NCI-H1694 treated with DMSO at 0.1 percent for 48 hours (cell line): ENCODE measurements around the gene TSKU.
"Not testable (repeated sequence)": the region's sequence is repeated elsewhere in the genome, so short reads cannot be mapped to it uniquely, and the experiment has no call there.

Source experiments
- DNase-seq: peaks from one replicate; lab custom pipeline; 2025; lab: John Stamatoyannopoulos, UW

The TSKU gene

DNA sequence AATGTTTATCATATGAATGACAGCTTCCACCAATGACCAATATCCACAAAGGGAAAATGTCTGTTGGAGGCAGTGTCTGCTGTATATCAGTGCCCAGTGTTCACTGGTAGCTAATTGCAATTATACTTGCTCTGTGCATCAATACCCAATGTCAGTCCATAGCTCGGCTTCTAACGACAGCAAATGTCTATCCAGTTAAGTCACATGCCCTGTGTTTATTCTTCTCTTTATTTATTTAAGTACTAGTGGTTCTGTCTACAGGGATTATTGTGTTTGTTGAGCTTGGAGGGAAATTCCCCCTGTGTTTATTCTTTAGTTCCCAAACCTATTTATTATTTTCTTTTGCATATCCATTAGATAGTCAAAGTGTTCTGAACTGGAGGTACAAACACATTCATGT lies 18.6 kb downstream of the TSKU start:
- DNase-seq: no peak

DNA sequence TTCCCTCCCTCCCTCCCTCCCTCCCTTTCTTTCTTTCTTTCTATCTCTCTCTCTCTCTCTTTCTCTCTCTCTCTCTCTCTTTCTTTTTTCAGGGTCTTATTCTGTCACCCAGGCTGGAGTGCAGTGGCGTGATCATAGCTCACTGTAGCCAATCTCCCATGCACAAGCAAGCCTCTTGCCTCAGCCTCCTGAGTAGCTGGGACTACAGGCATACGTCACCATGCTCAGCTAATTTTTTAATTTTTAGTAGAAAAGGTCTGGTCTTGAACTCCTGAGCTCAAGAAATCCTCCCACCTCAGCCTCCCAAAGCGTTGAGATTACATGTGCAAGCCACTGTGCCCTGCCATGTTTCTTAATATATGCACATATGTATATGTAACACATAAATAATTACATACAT lies 19.0 kb downstream of the TSKU start:
- no peak for DNase-seq

DNA sequence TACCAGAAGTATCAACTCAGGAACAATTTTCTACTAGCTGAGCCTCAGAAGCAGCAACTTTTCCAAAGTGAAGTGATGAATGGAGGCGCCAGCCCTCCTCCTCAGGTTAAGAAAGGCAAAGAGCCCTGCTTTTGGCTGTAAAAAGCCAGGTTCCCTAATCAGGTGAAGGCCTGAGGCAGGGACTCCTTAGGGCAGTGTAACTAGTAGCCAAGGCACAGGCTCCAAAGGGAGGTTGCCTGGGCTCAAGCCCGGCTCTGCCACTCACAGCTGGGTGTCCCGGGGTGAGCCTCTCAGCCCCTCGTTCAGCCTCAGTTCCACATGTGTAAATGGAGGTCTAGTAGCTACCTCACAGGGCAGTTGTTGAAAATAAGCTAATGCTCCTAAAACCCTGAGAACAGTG lies 19.5 kb downstream of the TSKU start:
- DNase-seq: no peak

DNA sequence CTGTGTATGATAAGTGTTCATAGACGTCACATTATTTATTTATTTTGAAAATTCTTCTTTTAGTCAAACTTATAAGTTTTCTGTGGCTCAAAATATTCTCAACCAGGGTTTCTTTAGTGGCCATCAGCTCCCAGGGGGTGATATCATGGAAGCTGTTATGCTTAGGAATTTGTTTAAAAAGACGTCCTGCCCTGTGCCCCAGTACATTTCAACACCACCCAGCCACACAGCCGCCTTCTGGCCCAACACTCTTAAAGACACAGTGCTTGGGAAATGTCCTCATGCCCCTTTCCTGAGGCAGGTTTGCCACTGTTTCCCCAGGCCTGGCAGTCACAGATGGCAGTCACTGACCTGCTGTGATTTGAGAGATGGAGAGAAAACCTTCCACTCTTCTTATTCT lies 19.9 kb downstream of the TSKU start:
- no peak for DNase-seq

DNA sequence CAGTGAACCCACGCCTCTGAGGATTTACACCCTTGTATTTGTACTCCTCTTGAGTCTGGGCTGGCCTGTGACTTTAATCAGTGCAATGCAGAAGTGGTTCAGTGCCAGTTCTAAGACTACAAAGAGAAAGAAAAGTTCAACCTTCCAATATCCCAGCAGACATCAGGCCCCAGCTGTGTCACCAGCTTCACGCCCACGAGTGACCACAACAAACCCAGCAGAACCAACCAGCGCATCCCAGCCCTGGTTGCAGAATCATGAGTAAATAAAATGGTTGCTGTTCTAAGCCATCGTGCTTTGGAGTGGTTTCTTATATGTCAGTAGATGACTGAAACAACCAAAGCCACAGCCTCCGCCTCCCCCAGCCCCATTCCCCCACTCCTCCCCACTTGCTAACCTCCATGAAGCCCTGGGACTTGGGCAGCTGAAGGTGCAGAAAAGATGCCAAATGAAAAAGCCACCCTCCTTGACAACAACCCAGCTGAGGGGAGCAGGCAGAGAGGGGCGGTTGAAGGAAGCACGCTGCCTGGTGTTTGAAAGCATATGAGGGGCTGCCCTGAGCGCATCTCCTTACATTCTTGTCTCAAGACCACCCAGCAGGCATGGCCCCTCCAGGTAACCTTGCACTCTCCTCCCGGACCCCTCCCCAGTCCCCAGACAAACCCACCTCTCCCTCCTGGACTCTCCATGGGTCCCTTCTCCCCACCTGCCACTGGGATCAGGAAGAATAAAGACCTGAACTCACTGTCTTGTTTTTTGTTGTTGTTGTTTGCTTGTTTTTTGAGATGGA lies 20.9 kb downstream of the TSKU start:
- no peak for DNase-seq

DNA sequence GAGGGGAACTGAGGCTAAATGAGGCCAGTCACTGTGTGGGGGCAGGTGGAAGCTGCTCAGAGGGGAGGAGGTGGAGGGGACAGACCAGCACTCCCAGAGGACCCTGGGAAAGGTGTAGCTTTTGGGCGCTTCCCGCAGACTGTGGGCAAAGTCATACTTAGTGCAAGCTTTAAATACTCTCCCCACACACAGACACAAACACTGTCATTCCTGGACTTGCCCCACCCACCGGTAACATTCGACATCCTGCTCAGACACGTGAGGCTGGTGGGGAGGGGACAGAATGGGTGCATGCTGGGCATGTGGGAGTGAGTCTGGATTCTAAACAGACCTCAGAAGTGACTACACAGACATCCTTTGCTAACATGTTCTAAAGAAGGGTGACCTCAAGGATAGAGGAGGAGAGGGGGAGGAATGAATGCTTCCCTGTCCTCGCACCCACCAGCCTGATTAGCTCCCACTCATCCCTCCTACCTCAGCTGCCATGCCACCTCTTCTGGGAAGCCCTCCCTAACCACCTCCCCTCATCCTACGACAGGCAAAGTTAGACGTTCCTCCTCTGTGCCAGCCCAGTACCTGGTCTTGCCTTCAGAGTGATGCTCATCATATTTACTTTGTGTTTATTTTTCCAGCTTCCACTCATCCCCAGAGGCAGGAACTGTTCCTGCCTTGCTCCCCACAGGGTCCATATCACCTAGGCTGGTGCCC lies 22.2 kb downstream of the TSKU start:
- DNase-seq: no peak

DNA sequence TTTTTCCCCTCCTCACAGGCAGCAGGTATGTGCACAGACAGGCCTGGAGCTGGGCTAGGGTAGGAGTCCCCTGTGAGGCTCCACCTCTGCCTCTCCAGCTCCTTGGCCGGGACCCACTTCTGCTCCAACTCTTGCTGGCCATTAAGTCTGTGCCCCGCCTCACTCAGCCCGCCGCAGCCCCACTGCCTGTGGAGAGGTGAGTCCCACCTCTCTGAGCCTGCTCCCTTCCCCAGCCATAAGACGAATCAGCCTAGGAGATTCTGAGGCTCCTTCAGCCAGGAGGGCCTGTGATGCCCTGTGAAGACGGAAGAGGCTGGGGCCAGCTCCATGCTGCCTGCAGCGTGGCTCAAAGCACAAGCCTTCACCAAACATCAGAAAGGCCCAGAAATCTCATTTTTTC lies 23.0 kb downstream of the TSKU start:
- no peak for DNase-seq

DNA sequence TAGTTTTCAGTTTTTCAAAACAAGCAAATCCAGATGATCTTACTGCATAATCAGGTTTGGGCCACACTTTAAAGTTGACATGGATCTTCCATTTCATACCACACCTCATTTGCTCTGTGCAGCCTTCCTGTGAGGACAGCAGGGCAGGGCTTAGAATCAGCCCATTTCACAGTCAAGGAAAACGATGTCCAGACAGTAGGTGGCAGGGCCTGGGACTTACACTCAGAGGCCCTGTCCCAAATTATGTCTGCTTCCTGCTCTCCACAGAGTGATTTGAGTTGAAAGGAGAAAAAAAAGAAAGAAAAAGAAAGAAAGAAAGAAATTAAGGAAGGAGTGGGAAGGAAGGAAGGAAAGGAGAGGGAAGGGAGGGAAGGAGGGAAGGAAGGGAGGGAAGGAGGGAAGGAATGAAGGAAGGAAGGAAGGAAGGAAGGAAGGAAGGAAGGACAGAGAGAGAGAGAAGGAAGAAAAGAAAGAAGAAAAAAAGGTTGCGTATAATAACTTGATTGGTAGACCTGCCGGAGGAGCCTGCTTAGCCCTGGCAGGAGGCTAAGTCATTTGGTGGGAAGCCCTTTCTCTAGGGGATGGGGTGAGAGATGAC lies 23.6 kb downstream of the TSKU start:
- no peak for DNase-seq

DNA sequence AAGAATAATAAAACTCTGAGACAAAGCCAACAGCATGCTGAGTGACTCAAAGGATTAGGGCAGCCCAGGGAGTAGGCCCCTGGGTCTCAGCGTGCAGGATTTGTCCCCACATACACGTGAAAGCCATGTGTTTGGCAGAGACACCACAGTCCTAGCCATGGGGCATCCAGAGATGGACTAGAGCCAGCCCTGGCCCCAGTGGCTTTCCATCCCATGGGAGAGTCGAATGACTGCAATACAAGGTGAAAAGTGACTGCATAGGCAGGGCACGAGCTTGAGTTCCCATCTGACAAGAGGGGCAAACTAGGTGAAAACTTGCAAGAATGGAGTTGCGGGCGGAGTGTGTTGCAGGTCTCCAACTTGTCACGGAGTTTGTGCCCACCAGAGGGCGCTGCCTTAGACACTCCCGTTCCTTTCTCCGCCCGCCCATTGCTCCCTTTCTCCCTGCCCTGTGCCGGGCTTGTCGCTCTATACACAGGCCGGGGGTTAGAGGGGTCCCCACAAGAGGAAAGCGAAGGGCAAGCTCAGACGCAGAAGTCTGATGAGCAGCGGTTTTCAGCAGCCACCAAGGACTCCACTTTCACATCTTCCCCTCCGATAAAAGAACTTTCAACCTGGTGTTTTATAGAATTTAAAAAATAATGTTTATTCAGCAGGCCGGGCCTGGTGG lies 24.2 kb downstream of the TSKU start:
- peak; percentile 64 for DNase-seq

DNA sequence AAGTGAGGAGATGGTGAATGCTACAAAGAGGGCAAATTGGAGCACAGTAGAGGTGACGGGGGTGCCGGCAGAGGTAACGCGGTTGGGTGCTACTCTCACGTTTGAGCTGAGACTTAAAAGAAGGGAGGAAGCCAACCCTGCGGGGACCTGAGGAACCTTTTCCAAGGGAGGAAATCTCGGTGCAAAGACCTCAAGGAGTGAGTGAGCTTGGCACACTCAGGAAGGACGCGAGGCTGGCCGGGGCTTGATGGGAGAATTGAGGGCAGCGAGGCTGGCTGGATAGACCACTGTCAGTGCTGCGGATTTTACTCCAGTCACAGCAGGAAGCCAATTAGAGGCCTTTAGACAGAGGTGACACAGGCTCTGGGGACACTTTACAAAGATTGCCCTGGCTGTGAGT lies 25.0 kb downstream of the TSKU start:
- no peak for DNase-seq

DNA sequence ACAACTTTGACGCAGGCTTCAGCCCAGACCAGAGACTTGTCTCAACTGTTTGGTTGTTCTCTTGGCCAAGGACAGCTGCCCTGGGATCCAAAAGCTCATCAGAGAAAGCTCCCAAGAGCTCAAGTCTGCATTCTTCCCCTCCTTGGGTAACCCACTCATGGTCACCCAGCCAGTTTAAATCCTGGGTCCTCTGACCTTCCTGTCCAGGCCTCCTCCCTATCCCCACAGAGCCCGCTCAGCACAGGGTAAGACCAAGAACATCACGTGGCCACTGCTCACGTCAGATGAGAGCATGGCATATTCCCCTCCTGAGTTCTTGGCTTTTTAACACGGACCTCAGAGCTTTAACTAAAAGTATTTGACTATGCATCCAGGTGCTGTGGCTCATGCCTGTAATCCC lies 25.8 kb downstream of the TSKU start:
- DNase-seq: no peak

DNA sequence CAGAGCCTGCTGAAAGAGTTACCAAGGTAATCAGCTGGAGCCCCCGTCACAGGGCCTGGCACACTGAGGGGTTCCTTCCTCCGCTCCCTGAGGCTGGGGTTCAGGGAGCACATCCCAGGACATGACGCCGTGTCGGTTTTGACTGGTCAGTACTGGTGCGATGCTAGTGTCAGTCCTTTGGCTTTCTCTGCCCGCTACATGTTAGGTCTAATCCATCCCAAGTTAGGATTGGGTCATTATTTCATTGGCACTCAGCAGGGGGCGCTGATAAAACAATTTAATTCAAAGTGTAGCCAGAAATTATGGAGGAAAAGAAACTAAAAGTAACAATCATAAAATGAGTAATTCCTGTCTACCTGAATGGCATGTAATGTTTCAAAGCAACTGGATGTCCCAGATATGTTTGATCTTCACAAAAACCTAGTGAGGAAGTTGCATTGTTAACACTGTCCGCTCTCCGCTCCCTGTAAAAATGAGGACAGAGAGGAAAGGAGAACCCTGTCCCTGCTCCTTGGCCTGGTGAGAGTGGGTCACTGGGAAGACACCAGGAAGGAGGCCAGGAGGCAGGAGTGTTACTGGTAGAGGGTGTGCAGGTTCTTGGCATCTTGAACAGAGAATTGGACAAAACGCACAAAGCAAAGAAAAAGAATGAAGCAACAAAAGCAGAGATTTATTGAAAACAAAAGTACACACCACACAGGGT lies 27.1 kb downstream of the TSKU start:
- DNase-seq: peak; percentile 22

DNA sequence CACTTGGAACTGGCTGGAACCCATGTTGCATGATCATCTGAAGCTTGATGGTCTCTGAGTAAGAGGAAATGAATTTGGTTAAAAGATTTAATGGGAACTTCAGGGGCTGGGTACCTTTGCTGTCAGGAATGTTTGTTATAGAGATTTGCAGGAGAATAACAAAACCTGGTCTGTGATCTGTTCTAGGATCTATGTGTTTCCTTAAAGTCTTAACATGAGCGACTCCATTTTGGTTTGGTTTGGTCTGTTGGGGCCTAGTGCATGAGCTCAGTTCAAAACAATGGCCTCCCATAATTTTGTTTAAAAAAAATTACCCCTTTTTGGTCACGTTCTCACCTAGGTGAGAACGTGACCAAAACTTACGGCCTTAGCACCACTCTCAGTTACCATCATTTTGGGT lies 28.1 kb downstream of the TSKU start:
- DNase-seq: no peak

DNA sequence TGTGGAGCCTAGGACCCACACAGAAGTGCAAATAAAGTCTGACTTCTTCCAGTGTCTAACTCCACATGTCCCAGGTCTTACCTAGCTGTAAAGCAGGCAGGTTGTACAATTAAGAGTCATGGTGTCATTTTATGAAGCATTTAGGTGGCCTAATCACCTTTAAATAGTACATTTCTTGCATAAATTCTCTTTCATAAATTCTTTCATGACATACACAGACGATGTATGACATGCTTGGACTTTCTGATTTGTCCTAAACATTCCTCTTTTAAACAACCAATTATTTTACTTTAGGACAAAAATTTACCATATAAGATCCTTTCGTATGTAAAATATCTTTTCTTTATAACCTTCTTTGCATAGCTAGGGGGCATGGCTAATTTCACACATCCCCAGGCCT lies 31.3 kb downstream of the TSKU start:
- DNase-seq: no peak

DNA sequence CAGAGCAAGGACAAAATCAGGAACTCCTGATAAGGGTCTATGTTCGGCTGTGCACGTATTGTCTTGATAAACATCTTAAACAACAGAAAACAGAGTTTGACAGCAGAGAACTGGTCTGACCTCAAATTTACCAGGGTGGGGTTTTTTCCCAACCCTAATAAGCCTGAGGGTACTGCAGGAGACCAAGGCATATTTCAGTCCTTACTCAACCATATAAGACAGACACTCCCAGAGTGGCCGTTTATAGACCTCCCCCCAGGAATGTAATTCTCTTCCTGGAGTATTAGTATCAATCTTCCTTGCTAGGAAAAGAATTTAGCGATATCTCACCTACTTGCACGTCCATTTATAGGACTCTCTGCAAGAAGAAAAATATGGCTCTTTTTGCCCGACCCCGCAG lies 32.5 kb downstream of the TSKU start:
- DNase-seq: not testable (repeated sequence)

DNA sequence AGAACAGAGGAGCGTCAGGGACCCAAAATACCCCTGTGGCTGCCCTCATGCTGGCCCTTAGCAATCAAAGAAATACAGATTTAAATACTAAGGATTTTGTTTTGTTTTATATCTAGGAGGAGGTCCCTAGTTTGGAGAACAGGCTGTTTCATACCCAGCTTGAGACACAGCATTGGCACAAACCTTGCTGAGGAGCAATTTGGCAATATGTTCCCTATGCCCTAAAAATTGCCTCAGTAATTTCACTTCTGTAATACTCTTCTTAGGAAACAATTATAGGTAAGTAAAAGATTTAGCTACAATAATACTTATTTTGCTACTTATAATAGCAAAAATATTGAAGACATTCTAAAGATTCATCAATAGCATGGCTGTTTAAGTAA lies 37.0 kb downstream of the TSKU start:
- DNase-seq: no peak

DNA sequence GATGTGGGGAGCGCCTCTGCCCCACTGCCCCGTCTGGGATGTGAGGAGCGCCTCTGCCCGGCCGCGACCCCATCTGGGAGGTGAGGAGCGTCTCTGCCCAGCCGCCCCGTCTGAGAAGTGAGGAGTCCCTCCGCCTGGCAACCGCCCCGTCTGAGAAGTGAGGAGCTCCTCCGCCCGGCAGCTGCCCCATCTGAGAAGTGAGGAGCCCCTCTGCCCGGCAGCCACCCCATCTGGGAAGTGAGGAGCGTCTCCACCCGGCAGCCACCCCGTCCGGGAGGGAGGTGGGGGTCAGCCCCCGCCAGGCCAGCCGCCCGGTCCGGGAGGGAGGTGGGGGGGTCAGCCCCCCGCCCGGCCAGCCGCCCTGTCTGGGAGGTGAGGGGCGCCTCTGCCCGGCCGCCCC lies 38.2 kb downstream of the TSKU start:
- not testable (repeated sequence) for DNase-seq

DNA sequence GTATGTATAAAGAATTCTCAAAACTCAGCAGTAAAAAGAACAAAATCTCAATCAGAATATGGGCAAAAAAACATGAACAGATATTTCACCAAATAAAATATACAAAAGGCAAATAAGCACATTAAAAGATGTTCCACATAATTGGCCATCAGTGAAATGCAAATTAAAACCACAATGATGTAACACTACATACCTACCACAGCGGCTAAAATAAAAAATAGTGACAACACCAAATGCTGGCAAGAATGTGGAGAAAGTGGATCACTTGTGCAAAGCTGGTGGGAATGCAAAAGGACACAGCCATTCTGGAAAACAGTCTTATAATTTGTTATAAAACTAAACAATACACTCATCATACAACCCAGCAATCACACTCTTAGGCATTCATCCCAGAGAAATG lies 39.2 kb downstream of the TSKU start:
- no peak for DNase-seq

DNA sequence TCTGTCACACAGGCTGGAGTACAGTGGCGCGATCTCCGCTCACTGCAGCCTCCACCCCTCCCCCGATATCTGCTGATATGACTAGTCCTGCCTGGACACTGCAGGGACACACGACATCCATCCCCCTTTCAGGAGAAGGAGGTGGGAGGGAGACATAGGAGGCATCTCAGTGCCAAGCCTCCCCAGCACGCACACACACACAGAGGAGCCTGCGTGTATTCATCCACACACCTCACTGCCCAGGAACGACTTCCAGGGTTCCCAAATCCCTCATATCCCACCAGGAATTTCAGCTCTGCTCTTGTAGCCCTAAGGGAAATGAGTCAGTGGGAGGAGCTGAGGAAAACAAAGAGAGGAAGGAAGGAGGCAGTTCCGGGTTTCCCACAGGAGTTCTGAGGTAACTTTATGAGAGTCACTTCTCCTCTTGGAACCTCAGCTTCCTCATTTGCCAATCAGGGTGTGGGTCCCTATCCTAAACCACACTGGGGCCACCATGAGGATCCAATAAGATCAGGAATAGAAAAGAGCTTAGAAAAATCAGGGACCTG lies 40.4 kb downstream of the TSKU start:
- no peak for DNase-seq

DNA sequence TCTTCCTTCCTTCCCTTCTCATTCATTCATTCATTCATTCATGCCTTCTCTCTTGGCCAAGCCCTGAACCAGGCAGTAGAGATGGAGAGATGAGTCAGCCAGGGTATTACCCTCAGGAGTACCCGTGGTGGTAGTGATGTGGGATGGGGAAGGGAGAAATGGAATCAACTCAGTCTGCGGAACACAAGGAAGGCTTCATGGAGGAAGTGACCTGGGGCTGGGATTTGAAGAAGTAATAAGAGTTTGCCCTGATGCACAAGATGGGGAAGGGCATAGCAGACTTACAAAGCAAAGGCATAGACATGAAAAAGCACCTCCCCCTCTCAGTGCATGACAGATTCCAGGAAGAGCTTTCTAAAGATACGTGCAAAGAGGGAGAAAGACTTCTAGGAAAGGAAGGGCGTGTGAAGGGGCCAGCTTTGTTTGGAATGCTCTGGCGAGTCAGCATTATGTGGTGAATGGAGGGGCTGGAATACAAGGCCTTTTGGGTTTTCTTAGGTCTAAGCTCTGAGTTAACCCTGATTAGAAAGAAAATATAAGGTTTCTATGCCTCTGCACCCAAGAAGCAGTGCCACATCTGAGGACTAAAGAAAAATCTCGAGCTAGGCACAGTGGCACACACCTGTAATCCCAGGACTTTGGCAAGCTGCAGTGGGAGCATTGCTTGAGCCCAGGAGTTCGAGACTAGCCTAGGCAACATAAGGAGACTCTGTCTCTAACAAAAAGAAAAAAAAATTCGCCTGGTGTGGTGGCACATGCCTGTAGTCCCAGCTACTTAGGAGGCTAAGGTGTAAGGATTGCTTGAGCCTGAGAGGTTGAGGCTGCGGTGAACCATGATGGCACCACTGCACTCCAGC lies 41.2 kb downstream of the TSKU start:
- no peak for DNase-seq
